WTC11 (cell line): ENCODE results near the gene PBX4. TPM values are rescaled to one million over a fixed set of nuclear protein-coding genes. Genes with fewer than 3 reads are reported as not detected.
A peak's percentile ranks its signal among the peaks of the same experiment; 100 is the strongest.

Experiments used
- ATAC-seq: fragments of 200-7000 bp; cut with Tn5 transposase; 2 replicates; pipeline ENCODE4 v1.10.0; 2021; ENCODE audit warnings: mild to moderate bottlenecking, moderate library complexity
- CTCF ChIA-PET: fragments of 300-600 bp; sonication (Branson Sonifier 250); formaldehyde crosslinking; loops from one replicate; lab custom pipeline; 2021; ENCODE audit warnings: antibody characterized with exemption; lab: Charles Lee
- POLR2A ChIA-PET: fragments of 350-600 bp; sonication (Branson Sonifier 250); formaldehyde crosslinking; loops from one replicate; lab custom pipeline; 2021; ENCODE audit warnings: antibody characterized with exemption; lab: Charles Lee
- DNase-seq: peaks from one replicate; pipeline ENCODE4 v3.0.0; 2021; ENCODE audit warnings: low spot score
- H3K27ac Mint-ChIP-seq: 2 replicates; pipeline ENCODE4 v1.8.0; 2021; ENCODE audit warnings: mixed read lengths
- H3K27me3 Mint-ChIP-seq: 2 replicates; pipeline ENCODE4 v1.8.0; 2021; ENCODE audit warnings: low read depth, mild to moderate bottlenecking, moderate library complexity, mixed read lengths
- H3K36me3 Mint-ChIP-seq: 2 replicates; pipeline ENCODE4 v1.8.0; 2021; ENCODE audit warnings: mixed read lengths
- H3K4me1 Mint-ChIP-seq: 2 replicates; pipeline ENCODE4 v1.8.0; 2022; ENCODE audit warnings: mixed read lengths
- H3K4me3 Mint-ChIP-seq: 2 replicates; pipeline ENCODE4 v1.8.0; 2021; ENCODE audit warnings: mild to moderate bottlenecking, moderate library complexity, mixed read lengths
- H3K9me3 Mint-ChIP-seq: 2 replicates; pipeline ENCODE4 v1.8.0; 2021; ENCODE audit warnings: mixed read lengths
- ATF1 ChIP-seq: sonication (generic); formaldehyde crosslinking; IDR thresholded peaks from 2 replicates; pipeline ENCODE4 v1.8.1; 2023; ENCODE audit warnings: mild to moderate bottlenecking, moderate library complexity, missing genetic modification reagents
- ELF4 ChIP-seq: sonication (generic); formaldehyde crosslinking; IDR thresholded peaks from 2 replicates; pipeline ENCODE4 v1.8.1; 2022; ENCODE audit warnings: low read depth, mild to moderate bottlenecking, moderate library complexity, missing genetic modification reagents
- GTF2I ChIP-seq: fragments of 250-450 bp; sonication (Bioruptor Pico); conservative IDR thresholded peaks from 2 replicates; pipeline ENCODE4 v1.4.0; 2021; ENCODE audit warnings: mild to moderate bottlenecking
- MXD4 ChIP-seq: fragments of 250-450 bp; sonication (Bioruptor Pico); IDR thresholded peaks from 2 replicates; pipeline ENCODE4 v1.8.0; 2021; ENCODE audit warnings: mild to moderate bottlenecking, moderate library complexity, borderline replicate concordance
- NFYB ChIP-seq: sonication (generic); formaldehyde crosslinking; conservative IDR thresholded peaks from 2 replicates; pipeline ENCODE4 v1.8.0; 2022; ENCODE audit warnings: low read depth, missing genetic modification reagents
- PRRX2 ChIP-seq: fragments of 250-450 bp; sonication (Bioruptor Pico); IDR thresholded peaks from 2 replicates; pipeline ENCODE4 v1.8.0; 2021; ENCODE audit warnings: mild to moderate bottlenecking
- SOX15 ChIP-seq: fragments of 250-450 bp; sonication (Bioruptor Pico); IDR thresholded peaks from 2 replicates; pipeline ENCODE4 v1.9.0; 2021; ENCODE audit warnings: mild to moderate bottlenecking
- TP53 ChIP-seq: sonication (generic); formaldehyde crosslinking; IDR thresholded peaks from 2 replicates; pipeline ENCODE4 v1.8.1; 2023; ENCODE audit warnings: mild to moderate bottlenecking, missing genetic modification reagents
- ZNF416 ChIP-seq: fragments of 250-450 bp; sonication (Bioruptor Pico); IDR thresholded peaks from 2 replicates; pipeline ENCODE4 v1.9.0; 2021; ENCODE audit warnings: mild to moderate bottlenecking, inconsistent platforms
- total RNA-seq: library from RNA; stranded (reverse); gene quantifications from 3 replicates; pipeline ENCODE4 v1.2.3, GENCODE V29; 2021
- TF ChIP-seq, protein P1 (sequence below): fragments of 250-450 bp; sonication (Bioruptor Pico); IDR thresholded peaks from 2 replicates; pipeline ENCODE4 v1.9.0; 2021; ENCODE audit warnings: mild to moderate bottlenecking
- TF ChIP-seq, protein P2 (sequence below): fragments of 250-450 bp; sonication (Bioruptor Pico); IDR thresholded peaks from 2 replicates; pipeline ENCODE4 v1.9.0; 2021; ENCODE audit warnings: mild to moderate bottlenecking, borderline replicate concordance
- TF ChIP-seq, protein P3 (sequence below): sonication (generic); formaldehyde crosslinking; IDR thresholded peaks from 2 replicates; pipeline ENCODE4 v1.8.0; 2022; ENCODE audit warnings: mild to moderate bottlenecking, missing genetic modification reagents
- TF ChIP-seq, protein P4 (sequence below): sonication (generic); formaldehyde crosslinking; IDR thresholded peaks from 2 replicates; pipeline ENCODE4 v1.8.1; 2022; ENCODE audit warnings: low read depth, missing genetic modification reagents, borderline replicate concordance
- TF ChIP-seq, protein P5 (sequence below): fragments of 250-450 bp; sonication (Bioruptor Pico); conservative IDR thresholded peaks from 2 replicates; pipeline ENCODE4 v1.9.0; 2021; ENCODE audit warnings: mild to moderate bottlenecking
- TF ChIP-seq, protein P6 (sequence below): sonication (generic); formaldehyde crosslinking; IDR thresholded peaks from 2 replicates; pipeline ENCODE4 v1.8.0; 2023; ENCODE audit warnings: missing genetic modification reagents, mild to moderate bottlenecking, borderline replicate concordance
- TF ChIP-seq, protein P7 (sequence below): sonication (generic); formaldehyde crosslinking; IDR thresholded peaks from 2 replicates; pipeline ENCODE4 v1.8.0; 2022; ENCODE audit warnings: mild to moderate bottlenecking, missing genetic modification reagents

Gene PBX4
- total RNA-seq, 1 experiment from 2014 or later = 3.2 TPM

DNA sequence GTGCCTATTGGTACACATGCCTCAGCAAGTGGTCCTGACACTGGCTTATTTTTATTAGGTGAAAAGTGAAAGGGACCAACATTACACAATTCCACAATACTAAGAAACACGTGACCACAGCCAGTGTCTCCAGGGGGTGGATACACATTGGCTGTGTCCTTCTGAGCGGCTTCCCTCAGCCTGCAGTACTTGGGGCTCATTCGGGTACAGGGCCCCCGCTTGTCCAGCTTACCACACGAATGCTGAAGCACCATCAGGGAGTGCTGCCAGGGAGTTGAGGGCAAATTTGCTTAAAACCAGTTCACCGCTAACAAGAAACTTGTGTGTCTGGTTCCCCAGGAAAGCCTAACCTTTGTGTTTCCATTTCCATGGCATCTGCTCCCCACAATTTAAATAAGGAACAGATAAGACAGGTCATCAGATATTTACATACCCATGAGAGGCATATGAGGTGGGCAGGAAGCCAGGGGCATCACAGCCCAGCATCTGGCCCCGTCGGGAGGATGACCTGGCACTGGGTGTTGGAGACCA lies 23.3 kb downstream of the PBX4 start:
- CTCF ChIA-PET = interaction anchor here (1.1 to 5.6 kb wide), 2 partner anchors 41 to 49 kb away, joined by 4 to 22 read pairs; partner anchors contain the start of gene GMIP

DNA sequence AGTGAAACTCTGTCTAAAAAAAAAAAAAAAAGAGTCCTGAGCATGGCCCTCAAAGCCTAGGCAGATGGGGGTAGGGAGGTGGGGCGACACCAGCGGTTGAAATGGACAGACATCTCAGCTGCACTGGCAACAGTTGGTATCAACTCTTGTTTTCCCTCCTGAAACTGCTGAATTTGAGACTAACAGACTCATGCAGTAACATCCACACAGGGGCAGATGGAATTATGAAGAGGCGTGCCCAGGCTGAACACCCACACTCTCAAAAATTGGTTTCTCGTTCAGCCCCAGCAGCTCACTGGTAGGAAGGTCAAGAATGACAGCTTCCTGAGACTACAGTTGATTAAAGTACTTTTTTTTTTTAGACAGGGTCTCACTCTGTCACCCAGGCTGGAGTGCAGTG lies 24.1 kb downstream of the PBX4 start:
- CTCF ChIA-PET = interaction anchor here (5.6 kb wide), 1 partner anchor 40 kb away, joined by 22 read pairs; no protein-coding TSS in a partner anchor
- no peaks in the 10 kb centered on the region for H3K9me3 Mint-ChIP-seq
- TF ChIP-seq ELF4 (CRISPR knock-in tag) (no peak), PRRX2 (CRISPR knock-in tag) (no peak), ATF1 (no peak), SOX15 (CRISPR knock-in tag) (no peak)
- TF ChIP-seq, protein P1, sequence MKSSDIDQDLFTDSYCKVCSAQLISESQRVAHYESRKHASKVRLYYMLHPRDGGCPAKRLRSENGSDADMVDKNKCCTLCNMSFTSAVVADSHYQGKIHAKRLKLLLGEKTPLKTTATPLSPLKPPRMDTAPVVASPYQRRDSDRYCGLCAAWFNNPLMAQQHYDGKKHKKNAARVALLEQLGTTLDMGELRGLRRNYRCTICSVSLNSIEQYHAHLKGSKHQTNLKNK = no peak
- TF ChIP-seq, all 79 proteins: peak for 0
- Mint-ChIP-seq H3K36me3 (no peaks in the 10 kb centered on the region), H3K4me1 (peaks cover 22% of the 10 kb centered on the region), H3K4me3 (no peak overlapping the region), H3K27ac (no peak overlapping the region), H3K27me3 (no peaks in the 10 kb centered on the region)
- DNase-seq (no peak), ATAC-seq (no peak)
- POLR2A ChIA-PET = no interaction called here

More for the DNA sequence above, 23.3 kb downstream of the PBX4 start:
- DNase-seq = no peak
- Mint-ChIP-seq H3K4me1 (peaks cover 22% of the 10 kb centered on the region), H3K4me3 (no peak overlapping the region), H3K27me3 (no peaks in the 10 kb centered on the region), H3K9me3 (no peaks in the 10 kb centered on the region), H3K36me3 (no peaks in the 10 kb centered on the region), H3K27ac (no peak overlapping the region)
- no peak for TF ChIP-seq NFYB (CRISPR knock-in tag)
- TF ChIP-seq, protein P2, sequence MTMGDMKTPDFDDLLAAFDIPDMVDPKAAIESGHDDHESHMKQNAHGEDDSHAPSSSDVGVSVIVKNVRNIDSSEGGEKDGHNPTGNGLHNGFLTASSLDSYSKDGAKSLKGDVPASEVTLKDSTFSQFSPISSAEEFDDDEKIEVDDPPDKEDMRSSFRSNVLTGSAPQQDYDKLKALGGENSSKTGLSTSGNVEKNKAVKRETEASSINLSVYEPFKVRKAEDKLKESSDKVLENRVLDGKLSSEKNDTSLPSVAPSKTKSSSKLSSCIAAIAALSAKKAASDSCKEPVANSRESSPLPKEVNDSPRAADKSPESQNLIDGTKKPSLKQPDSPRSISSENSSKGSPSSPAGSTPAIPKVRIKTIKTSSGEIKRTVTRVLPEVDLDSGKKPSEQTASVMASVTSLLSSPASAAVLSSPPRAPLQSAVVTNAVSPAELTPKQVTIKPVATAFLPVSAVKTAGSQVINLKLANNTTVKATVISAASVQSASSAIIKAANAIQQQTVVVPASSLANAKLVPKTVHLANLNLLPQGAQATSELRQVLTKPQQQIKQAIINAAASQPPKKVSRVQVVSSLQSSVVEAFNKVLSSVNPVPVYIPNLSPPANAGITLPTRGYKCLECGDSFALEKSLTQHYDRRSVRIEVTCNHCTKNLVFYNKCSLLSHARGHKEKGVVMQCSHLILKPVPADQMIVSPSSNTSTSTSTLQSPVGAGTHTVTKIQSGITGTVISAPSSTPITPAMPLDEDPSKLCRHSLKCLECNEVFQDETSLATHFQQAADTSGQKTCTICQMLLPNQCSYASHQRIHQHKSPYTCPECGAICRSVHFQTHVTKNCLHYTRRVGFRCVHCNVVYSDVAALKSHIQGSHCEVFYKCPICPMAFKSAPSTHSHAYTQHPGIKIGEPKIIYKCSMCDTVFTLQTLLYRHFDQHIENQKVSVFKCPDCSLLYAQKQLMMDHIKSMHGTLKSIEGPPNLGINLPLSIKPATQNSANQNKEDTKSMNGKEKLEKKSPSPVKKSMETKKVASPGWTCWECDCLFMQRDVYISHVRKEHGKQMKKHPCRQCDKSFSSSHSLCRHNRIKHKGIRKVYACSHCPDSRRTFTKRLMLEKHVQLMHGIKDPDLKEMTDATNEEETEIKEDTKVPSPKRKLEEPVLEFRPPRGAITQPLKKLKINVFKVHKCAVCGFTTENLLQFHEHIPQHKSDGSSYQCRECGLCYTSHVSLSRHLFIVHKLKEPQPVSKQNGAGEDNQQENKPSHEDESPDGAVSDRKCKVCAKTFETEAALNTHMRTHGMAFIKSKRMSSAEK = no peak
- TF ChIP-seq, protein P3, sequence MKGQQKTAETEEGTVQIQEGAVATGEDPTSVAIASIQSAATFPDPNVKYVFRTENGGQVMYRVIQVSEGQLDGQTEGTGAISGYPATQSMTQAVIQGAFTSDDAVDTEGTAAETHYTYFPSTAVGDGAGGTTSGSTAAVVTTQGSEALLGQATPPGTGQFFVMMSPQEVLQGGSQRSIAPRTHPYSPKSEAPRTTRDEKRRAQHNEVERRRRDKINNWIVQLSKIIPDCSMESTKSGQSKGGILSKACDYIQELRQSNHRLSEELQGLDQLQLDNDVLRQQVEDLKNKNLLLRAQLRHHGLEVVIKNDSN (CRISPR knock-in tag) = no peak
- TF ChIP-seq, protein P4, sequence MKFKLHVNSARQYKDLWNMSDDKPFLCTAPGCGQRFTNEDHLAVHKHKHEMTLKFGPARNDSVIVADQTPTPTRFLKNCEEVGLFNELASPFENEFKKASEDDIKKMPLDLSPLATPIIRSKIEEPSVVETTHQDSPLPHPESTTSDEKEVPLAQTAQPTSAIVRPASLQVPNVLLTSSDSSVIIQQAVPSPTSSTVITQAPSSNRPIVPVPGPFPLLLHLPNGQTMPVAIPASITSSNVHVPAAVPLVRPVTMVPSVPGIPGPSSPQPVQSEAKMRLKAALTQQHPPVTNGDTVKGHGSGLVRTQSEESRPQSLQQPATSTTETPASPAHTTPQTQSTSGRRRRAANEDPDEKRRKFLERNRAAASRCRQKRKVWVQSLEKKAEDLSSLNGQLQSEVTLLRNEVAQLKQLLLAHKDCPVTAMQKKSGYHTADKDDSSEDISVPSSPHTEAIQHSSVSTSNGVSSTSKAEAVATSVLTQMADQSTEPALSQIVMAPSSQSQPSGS (CRISPR knock-in tag) = no peak
- no peak for TF ChIP-seq GTF2I (CRISPR knock-in tag)
- POLR2A ChIA-PET = no interaction called here
- ATAC-seq = no peak

DNA sequence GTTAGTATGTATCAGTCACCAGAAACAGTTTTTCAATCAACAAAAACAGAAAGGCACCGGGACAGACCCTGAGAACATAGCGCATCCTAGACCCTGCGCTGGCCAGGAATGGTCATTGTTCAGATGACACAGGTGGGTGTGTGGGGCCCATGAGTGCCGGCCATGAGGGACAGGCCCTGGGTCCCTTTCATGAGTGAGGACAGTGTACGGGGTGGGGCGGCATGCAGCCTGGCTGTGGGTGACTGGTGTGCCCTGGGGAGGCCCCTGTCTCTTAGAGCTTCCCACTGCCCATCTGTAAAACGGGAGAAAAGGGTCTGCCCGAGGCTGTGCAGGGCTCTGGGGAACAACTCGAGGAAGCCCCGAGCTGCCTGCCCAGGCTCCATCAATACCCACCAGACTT lies 25.8 kb downstream of the PBX4 start:
- ATAC-seq = no peak
- Mint-ChIP-seq H3K4me1 (peaks cover 22% of the 10 kb centered on the region), H3K27me3 (no peaks in the 10 kb centered on the region), H3K9me3 (no peaks in the 10 kb centered on the region), H3K36me3 (no peaks in the 10 kb centered on the region), H3K27ac (peak overlapping the region; percentile 32; the same call in 1 of the 2 replicates), H3K4me3 (no peak overlapping the region)
- no peak for DNase-seq
- ChIA-PET POLR2A (no interaction called here), CTCF (interaction anchor here (1.2 to 5.6 kb wide), 2 partner anchors 38 to 51 kb away, joined by 4 to 22 read pairs; partner anchors contain the start of gene GMIP)
- no peak for TF ChIP-seq TP53
- TF ChIP-seq, protein P5, sequence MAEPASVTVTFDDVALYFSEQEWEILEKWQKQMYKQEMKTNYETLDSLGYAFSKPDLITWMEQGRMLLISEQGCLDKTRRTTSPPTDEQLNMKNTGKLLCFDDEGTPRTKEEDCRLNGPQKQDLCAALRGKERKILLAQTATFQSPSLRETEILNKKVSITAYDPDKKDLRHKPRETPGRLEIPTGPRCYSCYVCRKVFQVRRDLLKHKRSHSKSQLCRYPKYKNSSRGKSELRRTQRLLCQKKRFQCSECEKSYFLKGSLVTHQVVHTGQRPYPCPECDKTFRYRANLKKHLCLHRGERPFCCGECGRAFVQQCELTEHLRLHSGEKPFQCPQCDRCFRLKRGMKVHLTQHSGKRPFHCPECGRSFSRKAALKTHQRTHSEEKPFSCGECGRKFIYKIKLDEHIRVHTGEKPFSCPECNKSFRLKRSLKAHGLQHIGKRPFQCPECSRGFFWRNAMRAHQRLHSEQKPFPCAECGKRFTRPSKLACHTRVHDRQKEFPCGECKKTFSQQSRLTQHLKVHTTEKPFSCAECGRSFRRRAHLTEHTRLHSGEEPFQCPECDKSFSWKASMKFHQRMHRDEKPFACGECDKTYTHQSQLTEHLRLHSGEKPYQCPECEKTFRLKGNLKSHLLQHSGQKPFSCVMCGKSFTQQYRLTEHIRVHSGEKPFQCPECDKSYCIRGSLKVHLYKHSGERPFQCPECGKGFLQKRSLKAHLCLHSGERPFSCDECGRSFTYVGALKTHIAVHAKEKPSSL (CRISPR knock-in tag) = no peak
- no peak for TF ChIP-seq ZNF416 (CRISPR knock-in tag)
- TF ChIP-seq, protein P6, sequence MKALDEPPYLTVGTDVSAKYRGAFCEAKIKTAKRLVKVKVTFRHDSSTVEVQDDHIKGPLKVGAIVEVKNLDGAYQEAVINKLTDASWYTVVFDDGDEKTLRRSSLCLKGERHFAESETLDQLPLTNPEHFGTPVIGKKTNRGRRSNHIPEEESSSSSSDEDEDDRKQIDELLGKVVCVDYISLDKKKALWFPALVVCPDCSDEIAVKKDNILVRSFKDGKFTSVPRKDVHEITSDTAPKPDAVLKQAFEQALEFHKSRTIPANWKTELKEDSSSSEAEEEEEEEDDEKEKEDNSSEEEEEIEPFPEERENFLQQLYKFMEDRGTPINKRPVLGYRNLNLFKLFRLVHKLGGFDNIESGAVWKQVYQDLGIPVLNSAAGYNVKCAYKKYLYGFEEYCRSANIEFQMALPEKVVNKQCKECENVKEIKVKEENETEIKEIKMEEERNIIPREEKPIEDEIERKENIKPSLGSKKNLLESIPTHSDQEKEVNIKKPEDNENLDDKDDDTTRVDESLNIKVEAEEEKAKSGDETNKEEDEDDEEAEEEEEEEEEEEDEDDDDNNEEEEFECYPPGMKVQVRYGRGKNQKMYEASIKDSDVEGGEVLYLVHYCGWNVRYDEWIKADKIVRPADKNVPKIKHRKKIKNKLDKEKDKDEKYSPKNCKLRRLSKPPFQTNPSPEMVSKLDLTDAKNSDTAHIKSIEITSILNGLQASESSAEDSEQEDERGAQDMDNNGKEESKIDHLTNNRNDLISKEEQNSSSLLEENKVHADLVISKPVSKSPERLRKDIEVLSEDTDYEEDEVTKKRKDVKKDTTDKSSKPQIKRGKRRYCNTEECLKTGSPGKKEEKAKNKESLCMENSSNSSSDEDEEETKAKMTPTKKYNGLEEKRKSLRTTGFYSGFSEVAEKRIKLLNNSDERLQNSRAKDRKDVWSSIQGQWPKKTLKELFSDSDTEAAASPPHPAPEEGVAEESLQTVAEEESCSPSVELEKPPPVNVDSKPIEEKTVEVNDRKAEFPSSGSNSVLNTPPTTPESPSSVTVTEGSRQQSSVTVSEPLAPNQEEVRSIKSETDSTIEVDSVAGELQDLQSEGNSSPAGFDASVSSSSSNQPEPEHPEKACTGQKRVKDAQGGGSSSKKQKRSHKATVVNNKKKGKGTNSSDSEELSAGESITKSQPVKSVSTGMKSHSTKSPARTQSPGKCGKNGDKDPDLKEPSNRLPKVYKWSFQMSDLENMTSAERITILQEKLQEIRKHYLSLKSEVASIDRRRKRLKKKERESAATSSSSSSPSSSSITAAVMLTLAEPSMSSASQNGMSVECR = no peak
- TF ChIP-seq MXD4 (CRISPR knock-in tag) = no peak
- TF ChIP-seq PRRX2 (CRISPR knock-in tag) = no peak
- TF ChIP-seq, protein P7, sequence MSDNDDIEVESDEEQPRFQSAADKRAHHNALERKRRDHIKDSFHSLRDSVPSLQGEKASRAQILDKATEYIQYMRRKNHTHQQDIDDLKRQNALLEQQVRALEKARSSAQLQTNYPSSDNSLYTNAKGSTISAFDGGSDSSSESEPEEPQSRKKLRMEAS = no peak
